IMR-90 (cell line): Measurements from ENCODE around the gene ARSJ. TPM values are rescaled to one million over a fixed set of nuclear protein-coding genes. Genes with fewer than 3 reads are reported as not detected.

Experiments
- ATAC-seq: fragments of 200-7000 bp; cut with Tn5 transposase; 2 replicates; pipeline ENCODE4 v1.9.1; 2020; ENCODE audit warnings: low read depth, mild to moderate bottlenecking, moderate library complexity
- BruUV-seq: library from RNA; stranded (reverse); fragments of 400-500 nt; replicated peaks from 2 replicates; lab custom pipeline; 2021; lab: Mats Ljungman, UMichigan
- CTCF ChIA-PET: fragments of 300-600 bp; formaldehyde crosslinking; extraction: SDS; loops from one replicate; lab custom pipeline; 2021; ENCODE audit warnings: antibody characterized with exemption; lab: Yijun Ruan, JAX
- POLR2A ChIA-PET: fragments of 300-600 bp; sonication (Branson Sonifier 250); formaldehyde crosslinking; loops from one replicate; lab custom pipeline; 2022; ENCODE audit warnings: antibody characterized with exemption; ENCODE audit not compliant: unreplicated experiment; lab: Charles Lee
- DNase-seq: peaks from one replicate; pipeline ENCODE4 v3.0.0; 2013
- H2AFZ ChIP-seq: replicated peaks from 2 replicates; pipeline ENCODE3; 2013; ENCODE audit warnings: low read length, mild to moderate bottlenecking; ENCODE audit not compliant: poor library complexity
- H2AK5ac ChIP-seq: 2 replicates; pipeline ENCODE4 v1.6.1; 2013; ENCODE audit warnings: low read depth, low read length, inconsistent platforms
- H2AK9ac ChIP-seq: replicated peaks from 2 replicates; pipeline ENCODE3; 2013; ENCODE audit warnings: mild to moderate bottlenecking, low read depth, low read length, moderate library complexity; ENCODE audit not compliant: poor library complexity
- H2BK120ac ChIP-seq: 2 replicates; pipeline ENCODE4 v1.6.1; 2013; ENCODE audit warnings: low read depth, low read length, inconsistent platforms
- H2BK15ac ChIP-seq: 3 replicates; pipeline ENCODE4 v1.6.1; 2013; ENCODE audit warnings: low read depth, low read length, inconsistent platforms
- H2BK20ac ChIP-seq: 2 replicates; pipeline ENCODE4 v1.6.1; 2013; ENCODE audit warnings: low read depth, mild to moderate bottlenecking, inconsistent platforms, low read length, moderate library complexity
- H2BK5ac ChIP-seq: 2 replicates; pipeline ENCODE4 v1.6.1; 2013; ENCODE audit warnings: mild to moderate bottlenecking, low read depth, low read length, inconsistent platforms; ENCODE audit not compliant: poor library complexity, severe bottlenecking
- H3K14ac ChIP-seq: replicated peaks from 2 replicates; pipeline ENCODE4 v1.6.1; 2013; ENCODE audit warnings: low read depth, low read length, inconsistent platforms
- H3K18ac ChIP-seq: 2 replicates; pipeline ENCODE4 v1.6.1; 2013; ENCODE audit warnings: low read depth, low read length, control low read depth
- H3K23ac ChIP-seq: 2 replicates; pipeline ENCODE4 v1.6.1; 2013; ENCODE audit warnings: low read depth, low read length, inconsistent platforms
- H3K27ac ChIP-seq: 2 replicates; pipeline ENCODE4 v1.5.1; 2013; ENCODE audit warnings: mild to moderate bottlenecking, control low read depth, low read length; ENCODE audit not compliant: insufficient read depth
- H3K27me3 ChIP-seq: 2 replicates; pipeline ENCODE4 v1.6.1; 2013; ENCODE audit warnings: low read length; ENCODE audit not compliant: control insufficient read depth, insufficient read depth
- H3K36me3 ChIP-seq: 2 replicates; pipeline ENCODE4 v1.6.1; 2013; ENCODE audit warnings: low read length, mixed read lengths; ENCODE audit not compliant: control insufficient read depth, insufficient read depth
- H3K4ac ChIP-seq: 2 replicates; pipeline ENCODE4 v1.6.1; 2013; ENCODE audit warnings: low read depth, low read length, inconsistent platforms
- H3K4me1 ChIP-seq: 2 replicates; pipeline ENCODE4 v1.6.1; 2013; ENCODE audit warnings: low read length, mixed read lengths; ENCODE audit not compliant: control insufficient read depth, insufficient read depth
- H3K4me2 ChIP-seq: 2 replicates; pipeline ENCODE4 v1.6.1; 2013; ENCODE audit warnings: low read depth, mild to moderate bottlenecking, control low read depth, low read length, moderate library complexity
- H3K4me3 ChIP-seq: 2 replicates; pipeline ENCODE4 v1.5.1; 2013; ENCODE audit warnings: low read depth, mild to moderate bottlenecking, control low read depth, low read length, moderate library complexity; ENCODE audit not compliant: insufficient read depth
- H3K56ac ChIP-seq: 2 replicates; pipeline ENCODE4 v1.6.1; 2013; ENCODE audit warnings: low read length, inconsistent platforms; ENCODE audit not compliant: insufficient read depth; ENCODE audit errors: extremely low read depth
- H3K79me1 ChIP-seq, 2 experiments: 2 replicates each; pipeline ENCODE4 v1.6.1; 2013; ENCODE audit warnings: low read length in 2 of 2, inconsistent platforms in 1 of 2, low read depth in 1 of 2
- H3K9ac ChIP-seq: 2 replicates; pipeline ENCODE4 v1.6.1; 2013; ENCODE audit warnings: low read depth, low read length, control low read depth
- H3K9me1 ChIP-seq: 2 replicates; pipeline ENCODE4 v1.6.1; 2013; ENCODE audit warnings: low read length, inconsistent platforms; ENCODE audit not compliant: insufficient read depth
- H3K9me3 ChIP-seq: 2 replicates; pipeline ENCODE4 v1.6.1; 2013; ENCODE audit warnings: low read length; ENCODE audit not compliant: control insufficient read depth, insufficient read depth
- H4K20me1 ChIP-seq: 2 replicates; pipeline ENCODE4 v1.6.1; 2013; ENCODE audit warnings: low read length, inconsistent platforms; ENCODE audit not compliant: insufficient read depth
- H4K5ac ChIP-seq: 2 replicates; pipeline ENCODE4 v1.6.1; 2013; ENCODE audit warnings: mild to moderate bottlenecking, low read depth, low read length, control low read depth
- H4K8ac ChIP-seq, 2 experiments: 2 replicates each; pipeline ENCODE4 v1.6.1; 2013; ENCODE audit warnings: low read depth in 2 of 2, low read length in 2 of 2, control low read depth in 1 of 2, inconsistent platforms in 1 of 2
- H4K91ac ChIP-seq: 2 replicates; pipeline ENCODE4 v1.6.1; 2013; ENCODE audit warnings: low read depth, low read length, inconsistent platforms; ENCODE audit not compliant: insufficient read depth
- CTCF ChIP-seq: conservative IDR thresholded peaks from 2 replicates; pipeline ENCODE4 v1.5.1; 2012; ENCODE audit warnings: mild to moderate bottlenecking, low read depth, low read length, improper control_type of control experiment
- FOS ChIP-seq: fragments of 150-350 bp; IDR thresholded peaks from 2 replicates; pipeline ENCODE4 v1.6.1; 2016; ENCODE audit warnings: low read depth, low read length
- MXI1 ChIP-seq: IDR thresholded peaks from 2 replicates; pipeline ENCODE4 v1.6.1; 2012; ENCODE audit warnings: low read depth, mild to moderate bottlenecking, low read length, moderate library complexity, borderline replicate concordance
- NFE2L2 ChIP-seq: fragments of 150-350 bp; IDR thresholded peaks from 2 replicates; pipeline ENCODE4 v1.6.1; 2016; ENCODE audit warnings: low read depth, mild to moderate bottlenecking, low read length
- POLR2A ChIP-seq: IDR thresholded peaks from 2 replicates; pipeline ENCODE4 v1.6.1; 2012; ENCODE audit warnings: mild to moderate bottlenecking, low read depth, low read length
- RCOR1 ChIP-seq: IDR thresholded peaks from 2 replicates; pipeline ENCODE4 v1.6.1; 2012; ENCODE audit warnings: mild to moderate bottlenecking, low read length, improper control_type of control experiment; ENCODE audit not compliant: insufficient replicate concordance
- USF2 ChIP-seq: fragments of 150-350 bp; IDR thresholded peaks from 2 replicates; pipeline ENCODE4 v1.6.1; 2017; ENCODE audit warnings: mild to moderate bottlenecking, antibody characterized with exemption, low read length, low read depth
- WGBS, 2 experiments: methylation state at CpG; one replicate each; pipeline versions ENCODE4 v1.1.5 to v1.1.7; 2013; ENCODE audit warnings: missing lambda C conversion rate in 2 of 2; ENCODE audit not compliant: insufficient read length in 1 of 2; ENCODE audit errors: extremely low coverage in 2 of 2; 5-methylcytosine and 5-hydroxymethylcytosine counted together
- dilution Hi-C: fragments of 300-500 bp; cut with HindIII; formaldehyde crosslinking; loops from one replicate; pipeline ENCODE4 v1.14.3; 2018; ENCODE audit warnings: low sequenced_read_pairs; ENCODE audit not compliant: unreplicated experiment
- in situ Hi-C: fragments of 300-500 bp; cut with MboI; formaldehyde crosslinking; loops from 3 replicates; pipeline ENCODE4 v1.14.3; 2019; ENCODE audit warnings: low sequenced_read_pairs, inconsistent platforms, mixed read lengths
- intact Hi-C: fragments of 100-400 bp; cut with micrococcal nuclease; formaldehyde crosslinking; loops from 2 replicates; pipeline ENCODE4 v1.10.0; 2022
- polyA plus RNA-seq, 3 experiments: library from polyadenylated mRNA; depleted of rRNA; stranded (reverse); fragments of >200 nt; gene quantifications; 2 replicates each; pipeline ENCODE4 v1.2.3, GENCODE V29; 2012; ENCODE audit warnings: low replicate concordance in 1 of 3
- total RNA-seq: library from RNA; depleted of rRNA; stranded (reverse); fragments of >200 nt; gene quantifications from 2 replicates; pipeline ENCODE4 v1.2.3, GENCODE V29; 2012

The ARSJ gene
- total and polyA plus RNA-seq, 2 of the 4 experiments (the other 2 are of a cell fraction), result 47.7 to 143 TPM

GRCh38 chr4:113874480-113874879, 105.0 kb downstream of the ARSJ start:
- no peak overlapping the region for H3K14ac ChIP-seq
- H4K5ac ChIP-seq, result no peak overlapping the region
- no peaks in the 10 kb centered on the region for H3K27me3 ChIP-seq
- no peak overlapping the region for H2AK5ac ChIP-seq
- no peak overlapping the region for H3K18ac ChIP-seq
- H4K8ac ChIP-seq, result no peak overlapping the region
- dilution Hi-C loops (no loop called here), intact Hi-C loops (no loop called here), in situ Hi-C loops (no loop called here)
- H3K36me3 ChIP-seq, result no peaks in the 10 kb centered on the region
- no peak overlapping the region for H2BK5ac ChIP-seq
- no peak overlapping the region for H3K9ac ChIP-seq
- TF ChIP-seq FOS (no peak), POLR2A (no peak), RCOR1 (no peak), NFE2L2 (no peak), MXI1 (no peak), USF2 (no peak), CTCF (no peak)
- ATAC-seq, result no peak
- BruUV-seq, result no TSS peak
- POLR2A ChIA-PET, result no interaction called here
- WGBS, 2 experiments, result no CpG with 5 or more reads among the region's 1 CpG
- no peak overlapping the region for H2BK120ac ChIP-seq
- no peak overlapping the region for H3K4me2 ChIP-seq
- no peaks in the 10 kb centered on the region for H4K20me1 ChIP-seq
- no peak overlapping the region for H3K4ac ChIP-seq
- CTCF ChIA-PET, result no interaction called here
- peaks cover 3% of the 10 kb centered on the region for H3K9me1 ChIP-seq
- H3K4me3 ChIP-seq, result no peak overlapping the region
- no peak overlapping the region for H3K56ac ChIP-seq
- no peak overlapping the region for H4K91ac ChIP-seq
- no peak for DNase-seq
- H3K9me3 ChIP-seq, result no peaks in the 10 kb centered on the region
- H2AK9ac ChIP-seq, result no peak overlapping the region
- peaks cover 4% of the 10 kb centered on the region; the same call in 1 of the 2 replicates for H3K4me1 ChIP-seq
- no peak overlapping the region for H2AFZ ChIP-seq
- H3K27ac ChIP-seq, result no peak overlapping the region
- no peak overlapping the region for H2BK15ac ChIP-seq
- no peaks in the 10 kb centered on the region for H3K79me1 ChIP-seq
- H2BK20ac ChIP-seq, result no peak overlapping the region
- no peak overlapping the region for H3K23ac ChIP-seq
